PC-9 (cell line): ENCODE results near the gene OXA1L. TPM values are rescaled to one million over a fixed set of nuclear protein-coding genes. Genes with fewer than 3 reads are reported as not detected.
"Not testable (repeated sequence)": the region's sequence is repeated elsewhere in the genome, so short reads cannot be mapped to it uniquely, and the experiment has no call there.

Experiments used
- BruUV-seq: library from RNA; stranded (reverse); fragments of 400-500 nt; replicated peaks from 2 replicates; lab custom pipeline; 2021; lab: Mats Ljungman, UMichigan
- CTCF ChIA-PET: fragments of 300-600 bp; sonication (Branson Sonifier 250); formaldehyde crosslinking; loops from one replicate; lab custom pipeline; 2022; ENCODE audit warnings: antibody characterized with exemption; lab: Charles Lee
- POLR2A ChIA-PET: fragments of 300-600 bp; sonication (Branson Sonifier 250); formaldehyde crosslinking; loops from one replicate; lab custom pipeline; 2022; ENCODE audit warnings: antibody characterized with exemption; ENCODE audit not compliant: unreplicated experiment; lab: Charles Lee
- DNase-seq, 2 experiments: peaks; one replicate each; pipeline versions ENCODE4 v3.0.0 to v3.0.0-alpha.2; 2015 to 2022; ENCODE audit warnings: mixed read lengths in 1 of 2
- H2AFZ ChIP-seq: fragments of 200-600 bp; sonication (generic); 2 replicates; pipeline ENCODE4 v1.8.1; 2017; ENCODE audit warnings: antibody characterized with exemption
- H3F3A ChIP-seq: fragments of 200-600 bp; sonication (generic); 2 replicates; pipeline ENCODE4 v1.8.1; 2017; ENCODE audit warnings: antibody characterized with exemption, mild to moderate bottlenecking, low read depth; ENCODE audit not compliant: insufficient read depth
- H3K27ac ChIP-seq: fragments of 200-600 bp; sonication (generic); 2 replicates; pipeline ENCODE4 v1.6.1; 2016; ENCODE audit warnings: mixed run types
- H3K27me3 ChIP-seq: fragments of 200-600 bp; sonication (generic); 2 replicates; pipeline ENCODE4 v1.6.1; 2016; ENCODE audit warnings: low read depth, mixed run types; ENCODE audit not compliant: insufficient read depth
- H3K36me3 ChIP-seq: fragments of 200-600 bp; sonication (generic); 2 replicates; pipeline ENCODE4 v1.6.1; 2016; ENCODE audit warnings: low read depth, mixed run types
- H3K4me1 ChIP-seq: fragments of 200-600 bp; sonication (generic); replicated peaks from 2 replicates; pipeline ENCODE4 v1.6.1; 2016; ENCODE audit warnings: mixed run types; ENCODE audit not compliant: insufficient read depth
- H3K4me2 ChIP-seq: fragments of 200-600 bp; sonication (generic); 2 replicates; pipeline ENCODE4 v1.6.1; 2017; ENCODE audit warnings: mixed run types
- H3K4me3 ChIP-seq: fragments of 200-600 bp; sonication (generic); 2 replicates; pipeline ENCODE4 v1.6.1; 2016; ENCODE audit warnings: mixed run types
- H3K79me2 ChIP-seq: fragments of 200-600 bp; sonication (generic); 2 replicates; pipeline ENCODE4 v1.6.1; 2017; ENCODE audit warnings: low read depth, mixed run types
- H3K9me2 ChIP-seq: fragments of 200-600 bp; sonication (generic); 2 replicates; pipeline ENCODE4 v1.8.1; 2017; ENCODE audit warnings: mild to moderate bottlenecking; ENCODE audit not compliant: insufficient read depth
- H3K9me3 ChIP-seq: fragments of 200-600 bp; sonication (generic); 2 replicates; pipeline ENCODE4 v1.8.1; 2016; ENCODE audit warnings: low read depth; ENCODE audit not compliant: insufficient read depth
- H4K20me1 ChIP-seq: fragments of 200-600 bp; sonication (generic); 2 replicates; pipeline ENCODE4 v1.8.1; 2017; ENCODE audit not compliant: insufficient read depth
- CTCF ChIP-seq: fragments of 200-600 bp; sonication (generic); conservative IDR thresholded peaks from 2 replicates; pipeline ENCODE4 v1.6.1; 2017; ENCODE audit warnings: mixed run types, antibody characterized with exemption, mild to moderate bottlenecking, moderate library complexity
- EZH2 ChIP-seq: fragments of 200-600 bp; sonication (generic); IDR thresholded peaks from 2 replicates; pipeline ENCODE4 v1.8.0; 2017; ENCODE audit warnings: antibody characterized with exemption, low read depth
- intact Hi-C: fragments of 100-400 bp; cut with micrococcal nuclease; formaldehyde crosslinking; loops from one replicate; pipeline ENCODE4 v1.10.0; 2022; ENCODE audit not compliant: unreplicated experiment
- total RNA-seq: library from RNA; stranded (reverse); gene quantifications from 2 replicates; pipeline ENCODE4 v1.2.3, GENCODE V29; 2021

OXA1L gene
- total RNA-seq, 1 experiment from 2014 or later, result 70.9 TPM

DNA sequence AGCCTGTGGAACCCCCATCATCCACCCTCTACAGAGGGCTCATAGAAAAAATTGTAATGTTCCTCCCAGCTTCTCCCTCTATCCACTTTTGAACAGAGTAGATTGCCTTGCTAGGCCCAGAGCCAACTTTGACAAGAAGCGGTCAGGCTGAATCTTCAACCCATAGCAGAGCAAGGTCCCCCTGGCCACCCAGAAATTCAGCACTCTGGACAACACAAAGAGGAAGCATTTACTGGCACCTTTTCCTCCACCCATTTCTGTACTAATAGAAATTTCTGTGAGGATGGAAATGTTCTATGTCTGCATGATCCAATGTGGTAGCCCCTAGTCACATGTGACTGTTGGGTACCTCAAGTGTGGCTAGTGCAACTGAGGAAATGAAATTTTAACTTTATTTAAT lies 42.7 kb upstream of the OXA1L start:
- Histone ChIP-seq H3K9me3 (no peaks in the 10 kb centered on the region), H4K20me1 (no peaks in the 10 kb centered on the region), H3K4me1 (no peaks in the 10 kb centered on the region), H3F3A (no peaks in the 10 kb centered on the region), H3K79me2 (no peaks in the 10 kb centered on the region), H3K9me2 (no peaks in the 10 kb centered on the region), H3K27ac (no peak overlapping the region), H2AFZ (no peak overlapping the region), H3K27me3 (no peaks in the 10 kb centered on the region), H3K4me3 (no peak overlapping the region), H3K4me2 (no peak overlapping the region), H3K36me3 (no peaks in the 10 kb centered on the region)
- no TSS peak for BruUV-seq
- no peak for DNase-seq
- CTCF ChIA-PET, result no interaction called here
- POLR2A ChIA-PET, result no interaction called here
- intact Hi-C loops, result no loop called here
- TF ChIP-seq EZH2 (no peak), CTCF (no peak)

DNA sequence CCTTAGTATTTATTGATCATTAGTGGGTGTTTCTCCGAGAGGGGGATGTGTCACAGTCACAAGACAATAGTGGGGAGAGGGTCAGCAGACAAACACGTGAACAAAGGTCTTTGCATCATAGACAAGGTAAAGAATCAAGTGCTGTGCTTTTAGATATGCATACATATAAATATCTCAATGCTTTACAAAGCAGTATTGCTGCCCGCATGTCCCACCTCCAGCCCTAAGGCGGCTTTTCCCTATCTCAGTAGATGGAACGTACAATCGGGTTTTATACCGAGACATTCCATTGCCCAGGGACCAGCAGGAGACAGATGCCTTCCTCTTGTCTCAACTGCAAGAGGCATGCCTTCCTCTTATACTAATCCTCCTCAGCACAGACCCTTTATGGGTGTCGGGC lies 41.6 kb upstream of the OXA1L start:
- H4K20me1 ChIP-seq, H3K4me2 ChIP-seq, intact Hi-C loops, CTCF ChIA-PET, POLR2A ChIA-PET, H3F3A ChIP-seq, H3K36me3 ChIP-seq, DNase-seq, H2AFZ ChIP-seq, H3K9me2 ChIP-seq, BruUV-seq, H3K4me1 ChIP-seq, H3K4me3 ChIP-seq, H3K79me2 ChIP-seq, H3K27me3 ChIP-seq, H3K27ac ChIP-seq, H3K9me3 ChIP-seq: not testable (repeated sequence)

GRCh38 chr14:22725374-22725773 lies 41.1 kb upstream of the OXA1L start:
- intact Hi-C loops, DNase-seq, CTCF ChIA-PET, H3K27ac ChIP-seq, H3K36me3 ChIP-seq, H3K9me2 ChIP-seq, H3K79me2 ChIP-seq, H4K20me1 ChIP-seq, H3K4me3 ChIP-seq, H3F3A ChIP-seq, H3K9me3 ChIP-seq, H2AFZ ChIP-seq, POLR2A ChIA-PET, BruUV-seq, H3K4me1 ChIP-seq, H3K4me2 ChIP-seq, H3K27me3 ChIP-seq: not testable (repeated sequence)

- no peak overlapping the region for H3K4me3 ChIP-seq
- H3F3A ChIP-seq, result no peaks in the 10 kb centered on the region
- H3K27me3 ChIP-seq, result no peaks in the 10 kb centered on the region
- H3K36me3 ChIP-seq, result no peaks in the 10 kb centered on the region
- no peaks in the 10 kb centered on the region for H3K4me1 ChIP-seq
- H3K9me2 ChIP-seq, result no peaks in the 10 kb centered on the region
- ChIA-PET CTCF (no interaction called here), POLR2A (no interaction called here)
- H3K79me2 ChIP-seq, result no peaks in the 10 kb centered on the region
- intact Hi-C loops, result no loop called here
- H3K27ac ChIP-seq, result no peak overlapping the region
- no peaks in the 10 kb centered on the region for H4K20me1 ChIP-seq
- BruUV-seq, result no TSS peak
- TF ChIP-seq CTCF, result no peak
- no peak for TF ChIP-seq EZH2
- H3K4me2 ChIP-seq, result no peak overlapping the region
- H3K9me3 ChIP-seq, result no peaks in the 10 kb centered on the region
- no peak overlapping the region for H2AFZ ChIP-seq
- DNase-seq, result no peak
Observed at GRCh38 chr14:22726012-22726411, 40.5 kb upstream of the OXA1L start.

- CTCF ChIA-PET, H3F3A ChIP-seq, intact Hi-C loops, H3K4me2 ChIP-seq, H3K27me3 ChIP-seq, H2AFZ ChIP-seq, H3K4me3 ChIP-seq, BruUV-seq, H3K4me1 ChIP-seq, DNase-seq, H3K79me2 ChIP-seq, H4K20me1 ChIP-seq, H3K27ac ChIP-seq, H3K9me2 ChIP-seq, POLR2A ChIA-PET, H3K9me3 ChIP-seq, H3K36me3 ChIP-seq: not testable (repeated sequence)
Observed at GRCh38 chr14:22732062-22732461, 34.4 kb upstream of the OXA1L start.
